ENCODE data around the gene FHOD3. TPM values are rescaled to one million over a fixed set of nuclear protein-coding genes. Genes with fewer than 3 reads are reported as not detected.

The FHOD3 gene
- total RNA-seq, 1 donor from 2014 or later, result 5.6 TPM

GRCh38 chr18:36580266-36580665 is 282.8 kb downstream of the FHOD3 start:
- Histone ChIP-seq H3K4me3 (no peak overlapping the region), H3K27me3 (no peaks in the 10 kb centered on the region), H3K36me3 (no peaks in the 10 kb centered on the region), H3K27ac (peak overlapping the region; percentile 47), H3K9me3 (no peaks in the 10 kb centered on the region), H3K4me1 (no peaks in the 10 kb centered on the region)
- TF ChIP-seq POLR2AphosphoS5 (IDR thresholded peaks at IDR 0.05; ENCODE audit: insufficient read depth in 1 of 2, low read depth in 1 of 2) (no peak), CTCF (IDR thresholded peaks at IDR 0.05) (no peak)
- peak in 1 of 2 donors; percentile 84 for DNase-seq (ENCODE audit: extremely low spot score in 2 of 2)
- intact Hi-C loops (cut with DNase I), result no loop called here

- peak in 1 of 2 donors; percentile 84 for DNase-seq (ENCODE audit: extremely low spot score in 2 of 2)
These were observed 283.6 kb downstream of the FHOD3 start for GRCh38 chr18:36580874-36581750.

GRCh38 chr18:36582988-36583745 is 285.7 kb downstream of the FHOD3 start:
- DNase-seq (ENCODE audit: extremely low spot score in 2 of 2), result peak in 1 of 2 donors; percentile 49

More at GRCh38 chr18:36580874-36581750, 283.6 kb downstream of the FHOD3 start:
- Histone ChIP-seq H3K4me3 (no peak overlapping the region), H3K9me3 (no peaks in the 10 kb centered on the region), H3K27me3 (no peaks in the 10 kb centered on the region), H3K27ac (peak overlapping the region; percentile 47), H3K4me1 (no peaks in the 10 kb centered on the region), H3K36me3 (no peaks in the 10 kb centered on the region)
- TF ChIP-seq POLR2AphosphoS5 (IDR thresholded peaks at IDR 0.05; ENCODE audit: insufficient read depth in 1 of 2, low read depth in 1 of 2) (no peak), POLR2A (IDR thresholded peaks at IDR 0.05) (no peak), CTCF (IDR thresholded peaks at IDR 0.05) (no peak)
- intact Hi-C loops (cut with DNase I), result no loop called here

GRCh38 chr18:36589857-36590543 is 292.5 kb downstream of the FHOD3 start:
- Histone ChIP-seq H3K4me3 (no peak overlapping the region), H3K27me3 (no peaks in the 10 kb centered on the region), H3K27ac (no peak overlapping the region), H3K4me1 (no peaks in the 10 kb centered on the region), H3K9me3 (no peaks in the 10 kb centered on the region), H3K36me3 (no peaks in the 10 kb centered on the region)
- TF ChIP-seq POLR2AphosphoS5 (IDR thresholded peaks at IDR 0.05; ENCODE audit: insufficient read depth in 1 of 2, low read depth in 1 of 2) (no peak), CTCF (IDR thresholded peaks at IDR 0.05) (no peak), POLR2A (IDR thresholded peaks at IDR 0.05) (no peak)
- intact Hi-C loops (cut with DNase I), result no loop called here
- peak in 1 of 2 donors; percentile 34 for DNase-seq (ENCODE audit: extremely low spot score in 2 of 2)

More at GRCh38 chr18:36582988-36583745, 285.7 kb downstream of the FHOD3 start:
- Histone ChIP-seq H3K4me1 (no peaks in the 10 kb centered on the region), H3K27ac (no peak overlapping the region), H3K9me3 (no peaks in the 10 kb centered on the region), H3K4me3 (no peak overlapping the region), H3K36me3 (no peaks in the 10 kb centered on the region), H3K27me3 (no peaks in the 10 kb centered on the region)
- intact Hi-C loops (cut with DNase I), result no loop called here
- no peak for TF ChIP-seq CTCF (IDR thresholded peaks at IDR 0.05)
- no peak for TF ChIP-seq POLR2A (IDR thresholded peaks at IDR 0.05)
- TF ChIP-seq POLR2AphosphoS5 (IDR thresholded peaks at IDR 0.05; ENCODE audit: insufficient read depth in 1 of 2, low read depth in 1 of 2), result no peak
